ENCODE results near the gene MSLN.

MSLN gene

DNA sequence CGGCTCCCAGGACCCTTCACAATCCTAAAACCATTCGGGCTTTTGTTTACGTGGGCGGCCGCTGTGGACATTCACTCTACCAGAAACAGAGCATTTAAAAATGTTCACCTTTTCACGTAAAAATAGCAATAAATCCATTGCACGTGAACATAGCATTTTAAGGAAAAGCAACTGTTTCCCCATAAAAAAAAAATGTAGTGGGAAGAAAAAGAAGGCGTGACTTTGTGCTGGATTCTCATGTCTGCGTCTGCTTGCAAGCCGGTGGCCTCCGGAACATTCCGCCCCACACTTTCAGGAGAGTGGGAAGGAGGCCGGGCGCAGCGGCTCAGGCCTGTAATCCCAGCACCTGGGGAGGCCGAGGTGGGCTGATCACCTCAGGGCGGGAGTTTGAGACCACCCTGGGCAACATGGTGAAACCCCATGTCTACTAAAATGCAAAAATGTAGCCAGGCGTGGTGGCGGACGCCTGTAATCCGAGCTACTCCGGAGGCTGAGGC lies 53.4 kb downstream of the MSLN start:
- DNase-seq = no peak

DNA sequence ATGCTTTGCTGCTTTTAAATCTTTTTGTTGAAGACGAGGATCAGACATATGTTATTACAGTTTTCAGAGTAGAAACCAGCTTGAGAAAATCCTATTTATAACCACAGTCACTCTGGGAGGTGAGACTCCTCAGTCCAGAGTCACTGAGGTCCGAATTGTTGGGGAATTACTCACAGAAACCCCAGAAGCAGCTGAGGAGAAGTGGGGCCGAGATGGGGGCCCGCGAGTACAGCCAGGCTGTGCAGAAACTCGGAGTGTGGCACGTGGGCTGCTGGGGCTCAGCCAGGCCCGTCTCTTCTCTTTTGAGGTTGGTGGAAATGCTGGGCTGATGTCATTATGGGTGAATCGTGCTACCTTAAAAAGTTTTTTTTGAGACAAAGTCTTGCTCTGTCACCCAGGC lies 54.4 kb downstream of the MSLN start:
- no peak for DNase-seq

DNA sequence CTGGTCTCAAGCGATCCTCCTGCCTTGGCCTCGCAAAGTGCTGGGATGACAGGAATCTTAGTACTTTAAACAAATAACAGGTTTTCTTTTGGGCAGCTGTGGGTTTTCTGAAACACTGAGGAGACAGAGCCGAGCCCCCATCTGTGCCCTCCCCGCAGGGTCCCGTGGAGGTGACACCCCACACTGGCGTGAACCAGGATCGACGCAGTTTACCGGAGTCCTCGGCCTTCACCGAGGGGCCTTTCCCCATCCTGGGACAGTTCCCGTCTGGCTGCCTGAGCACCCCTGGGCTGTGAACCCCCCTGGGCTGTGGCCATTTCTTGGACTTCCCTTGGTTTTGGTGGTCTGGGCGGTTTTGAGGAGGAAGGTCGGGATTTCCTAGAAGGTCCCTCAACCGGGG lies 55.3 kb downstream of the MSLN start:
- DNase-seq = no peak

DNA sequence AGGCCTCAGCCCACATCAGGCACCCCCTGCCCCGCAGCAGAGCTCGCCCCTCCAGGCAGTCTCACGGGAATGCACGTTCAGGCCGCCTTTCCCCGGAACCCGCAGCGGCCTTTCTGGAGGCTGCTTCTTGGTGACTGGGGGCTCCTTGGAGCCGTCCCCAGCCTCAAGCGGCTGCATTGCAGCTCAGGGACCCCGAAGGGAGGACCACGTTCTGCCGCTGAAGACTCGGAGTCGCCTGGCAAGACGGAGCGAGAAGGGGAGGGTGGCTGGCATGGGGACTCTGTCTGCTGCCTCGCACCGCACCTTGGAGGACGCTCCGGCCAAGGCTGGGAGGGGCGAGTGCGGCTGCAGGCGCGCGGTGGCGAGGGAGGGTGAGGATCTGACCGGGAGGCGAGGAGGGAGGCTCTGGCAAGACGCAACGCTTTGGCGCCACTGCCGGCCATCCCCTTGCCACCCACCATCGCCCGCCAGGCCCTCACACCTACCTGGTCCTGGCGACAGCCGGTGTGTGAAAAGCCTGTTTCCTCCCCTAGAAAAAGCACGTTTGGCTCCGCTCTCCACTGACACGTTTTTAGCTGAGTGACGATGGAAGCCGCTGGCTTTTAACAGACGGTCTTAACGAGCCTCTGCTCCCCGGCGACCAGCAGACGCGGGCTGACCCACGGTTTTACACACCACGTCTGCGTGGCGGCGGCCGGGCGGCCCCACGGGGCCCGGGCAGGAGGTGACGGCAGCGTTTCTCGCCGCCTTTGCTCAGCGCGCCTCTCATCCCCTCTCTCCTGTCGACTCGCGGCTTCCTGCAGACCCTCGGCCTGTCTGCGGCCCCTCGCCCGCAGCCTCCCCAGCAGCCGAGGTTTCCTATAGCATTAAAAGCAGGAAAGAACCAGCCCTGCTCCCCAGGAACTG lies 56.7 kb downstream of the MSLN start:
- no peak for DNase-seq

DNA sequence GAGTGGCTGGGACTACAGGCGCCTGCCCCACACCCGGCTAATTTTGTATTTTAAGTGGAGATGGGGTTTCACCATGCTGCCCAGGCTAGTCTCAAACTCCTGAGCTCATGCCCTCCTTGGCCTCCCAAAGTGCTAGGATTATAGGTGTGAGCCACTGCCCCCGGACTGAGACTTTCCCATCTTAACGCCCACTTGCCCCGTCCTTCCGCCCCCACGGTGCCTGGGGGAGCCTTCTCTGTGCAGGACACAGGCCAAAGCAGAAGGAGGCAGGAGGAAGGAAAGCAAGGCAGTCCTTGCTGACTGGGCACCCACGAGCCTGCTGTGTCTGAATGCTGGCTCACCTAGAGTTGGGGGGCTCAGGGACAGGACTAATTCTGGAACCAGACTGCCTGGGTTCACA lies 57.6 kb downstream of the MSLN start:
- no peak for DNase-seq

Data from activated CD4-positive, alpha-beta T cell treated with anti-CD3 and anti-CD28 coated beads, Interleukin-2, amount 50 U/mL, for 4 hours (primary cell).